Activated naive CD4-positive, alpha-beta T cell treated with anti-CD3 and anti-CD28 coated beads, Interleukin-2, amount 50 U/mL, for 16 hours (primary cell): Measurements from ENCODE around the gene C4orf51.

Experiments
- DNase-seq: peaks from one replicate; pipeline ENCODE4 v3.0.0-alpha.2; 2020

The C4orf51 gene

GRCh38 chr4:145716200-145716599, 36.3 kb downstream of the C4orf51 start:
- no peak for DNase-seq

- DNase-seq = no peak
These were observed 36.8 kb downstream of the C4orf51 start for GRCh38 chr4:145716661-145717200.

- peak; percentile 18 for DNase-seq
These were observed 40.0 kb downstream of the C4orf51 start for GRCh38 chr4:145719752-145720624.

- no peak for DNase-seq
These were observed 40.7 kb downstream of the C4orf51 start for GRCh38 chr4:145720656-145721055.

GRCh38 chr4:145722561-145722960, 42.6 kb downstream of the C4orf51 start:
- DNase-seq = no peak

- no peak for DNase-seq
These were observed 43.4 kb downstream of the C4orf51 start for GRCh38 chr4:145723336-145723735.

- DNase-seq = no peak
These were observed 50.1 kb downstream of the C4orf51 start for GRCh38 chr4:145730026-145730425.

GRCh38 chr4:145731028-145731427, 51.1 kb downstream of the C4orf51 start:
- no peak for DNase-seq

GRCh38 chr4:145732001-145732815, 52.3 kb downstream of the C4orf51 start:
- DNase-seq = no peak

- peak; percentile 83 for DNase-seq
These were observed 53.2 kb downstream of the C4orf51 start for GRCh38 chr4:145732895-145733880.

GRCh38 chr4:145734031-145734430, 54.1 kb downstream of the C4orf51 start:
- no peak for DNase-seq

- DNase-seq = no peak
These were observed 54.8 kb downstream of the C4orf51 start for GRCh38 chr4:145734576-145735346.

- no peak for DNase-seq
These were observed 55.4 kb downstream of the C4orf51 start for GRCh38 chr4:145735347-145735675.

- no peak for DNase-seq
These were observed 55.9 kb downstream of the C4orf51 start for GRCh38 chr4:145735827-145736226.

GRCh38 chr4:145736241-145736831, 56.4 kb downstream of the C4orf51 start:
- DNase-seq = no peak

GRCh38 chr4:145739845-145740244, 59.9 kb downstream of the C4orf51 start:
- DNase-seq = no peak

GRCh38 chr4:145740806-145741205, 60.9 kb downstream of the C4orf51 start:
- DNase-seq = no peak

- no peak for DNase-seq
These were observed 63.7 kb downstream of the C4orf51 start for GRCh38 chr4:145743641-145744040.

- no peak for DNase-seq
These were observed 75.9 kb downstream of the C4orf51 start for GRCh38 chr4:145755802-145756201.

- DNase-seq = no peak
These were observed 76.3 kb downstream of the C4orf51 start for GRCh38 chr4:145756244-145756643.

GRCh38 chr4:145757188-145757587, 77.2 kb downstream of the C4orf51 start:
- DNase-seq = no peak
